HCT116 (cell line): ENCODE results near the gene ANKRD39. TPM values are rescaled to one million over a fixed set of nuclear protein-coding genes. Genes with fewer than 3 reads are reported as not detected.

Experiments used
- ATAC-seq: fragments of 200-7000 bp; cut with Tn5 transposase; 2 replicates; pipeline ENCODE4 v1.9.1; 2020; ENCODE audit warnings: mild to moderate bottlenecking, moderate library complexity
- BruUV-seq: library from RNA; stranded (reverse); fragments of 400-500 nt; replicated peaks from 2 replicates; lab custom pipeline; 2021; lab: Mats Ljungman, UMichigan
- CTCF ChIA-PET: fragments of 300-600 bp; sonication (Branson Sonifier 250); formaldehyde crosslinking; loops from one replicate; lab custom pipeline; 2021; ENCODE audit warnings: antibody characterized with exemption; lab: Charles Lee
- POLR2A ChIA-PET: fragments of 300-600, 350-600 bp; sonication (Branson Sonifier 250); formaldehyde crosslinking; loops from one replicate; lab custom pipeline; 2021; ENCODE audit warnings: antibody characterized with exemption; lab: Charles Lee
- RAD21 ChIA-PET, 2 experiments: fragments of 300-600 bp; sonication (Branson Sonifier 250); formaldehyde crosslinking; loops; one replicate each; lab custom pipeline; 2023; ENCODE audit warnings: low total read pairs in 2 of 2; ENCODE audit not compliant: uncharacterized antibody in 2 of 2, unreplicated experiment in 2 of 2, low non-redundant PET in 1 of 2; lab: Charles Lee
- DNase-seq: peaks from one replicate; pipeline ENCODE4 v3.0.0-alpha.2; 2010; ENCODE audit warnings: low read depth, low spot score
- H2AFZ ChIP-seq: fragments of 200-600 bp; shearing (Covaris generic), sonication (generic); 2 replicates; pipeline ENCODE4 v1.6.1; 2017; ENCODE audit warnings: low read depth, mixed run types, mixed read lengths, antibody characterized with exemption, low read length; ENCODE audit not compliant: poor library complexity, severe bottlenecking
- H3K27ac ChIP-seq: 2 replicates; pipeline ENCODE4 v1.5.1; 2012; ENCODE audit warnings: low read depth, low read length
- H3K27me3 ChIP-seq: fragments of 200-600 bp; sonication (generic); 2 replicates; pipeline ENCODE4 v1.6.1; 2016; ENCODE audit warnings: mixed run types, low read length, mixed read lengths; ENCODE audit not compliant: insufficient read depth
- H3K36me3 ChIP-seq, 2 experiments: fragments of 200-500 bp in 1 of 2; fragments of 200-600 bp in 1 of 2; sonication (Bioruptor generic) in 1 of 2; sonication (generic) in 1 of 2; 2 replicates each; pipeline versions ENCODE4 v1.5.1 to v1.6.1; 2014 to 2016; ENCODE audit warnings: low read length in 2 of 2, inconsistent platforms in 1 of 2, mixed read lengths in 1 of 2, mixed run types in 1 of 2; ENCODE audit not compliant: insufficient read depth in 2 of 2, control insufficient read depth in 1 of 2
- H3K4me1 ChIP-seq, 2 experiments: fragments of 200-600 bp in 1 of 2; sonication (generic) in 1 of 2; 2 replicates each; pipeline versions ENCODE4 v1.5.1 to v1.6.1; 2012 to 2017; ENCODE audit warnings: low read length in 2 of 2, inconsistent platforms in 1 of 2, mild to moderate bottlenecking in 1 of 2, mixed read lengths in 1 of 2, mixed run types in 1 of 2, moderate library complexity in 1 of 2; ENCODE audit not compliant: insufficient read depth in 2 of 2, control insufficient read depth in 1 of 2
- H3K4me2 ChIP-seq: fragments of 200-600 bp; sonication (generic); 2 replicates; pipeline ENCODE4 v1.6.1; 2017; ENCODE audit warnings: mixed run types, low read length, mixed read lengths
- H3K4me3 ChIP-seq, 2 experiments: fragments of 200-600 bp in 1 of 2; sonication (generic) in 1 of 2; replicated peaks in 1 of 2; 2 replicates each; pipeline ENCODE4 v1.5.1; 2011 to 2016; ENCODE audit warnings: low read length in 2 of 2, control low read depth in 1 of 2, low read depth in 1 of 2, mild to moderate bottlenecking in 1 of 2, mixed read lengths in 1 of 2, mixed run types in 1 of 2
- H3K79me2 ChIP-seq: fragments of 200-600 bp; sonication (generic); 2 replicates; pipeline ENCODE4 v1.6.1; 2017; ENCODE audit warnings: mild to moderate bottlenecking, mixed run types, low read length, moderate library complexity, mixed read lengths; ENCODE audit not compliant: insufficient read depth
- H3K9ac ChIP-seq: fragments of 200-600 bp; sonication (generic); 2 replicates; pipeline ENCODE4 v1.6.1; 2016; ENCODE audit warnings: low read length, mixed read lengths
- H3K9me2 ChIP-seq: fragments of 200-600 bp; sonication (generic), shearing (Covaris generic); 2 replicates; pipeline ENCODE4 v1.6.1; 2017; ENCODE audit warnings: mixed run types, mild to moderate bottlenecking, moderate library complexity; ENCODE audit not compliant: insufficient read depth
- H3K9me3 ChIP-seq, 2 experiments: fragments of 200-500 bp in 1 of 2; fragments of 200-600 bp in 1 of 2; sonication (Bioruptor generic) in 1 of 2; sonication (generic) in 1 of 2; 2 replicates each; pipeline ENCODE4 v1.6.1; 2014 to 2017; ENCODE audit warnings: low read length in 2 of 2, mixed read lengths in 2 of 2, inconsistent platforms in 1 of 2, low read depth in 1 of 2, mild to moderate bottlenecking in 1 of 2, mixed run types in 1 of 2, moderate library complexity in 1 of 2; ENCODE audit not compliant: control insufficient read depth in 1 of 2, insufficient read depth in 1 of 2
- H4K20me1 ChIP-seq: fragments of 200-600 bp; sonication (generic), shearing (Covaris generic); 2 replicates; pipeline ENCODE4 v1.6.1; 2017; ENCODE audit warnings: mixed run types, mild to moderate bottlenecking, moderate library complexity; ENCODE audit not compliant: insufficient read depth
- ATF3 ChIP-seq: IDR thresholded peaks from 2 replicates; pipeline ENCODE4 v1.6.1; 2012
- CTCF ChIP-seq, 3 experiments: fragments of 200-600 bp in 1 of 3; sonication (generic) in 1 of 3; IDR thresholded peaks in 2 of 3; conservative IDR thresholded peaks in 1 of 3; 2 replicates each; pipeline ENCODE4 v1.5.1; 2012 to 2017; ENCODE audit warnings: low read depth in 2 of 3, low read length in 2 of 3, antibody characterized with exemption in 1 of 3, borderline replicate concordance in 1 of 3, control low read depth in 1 of 3, mild to moderate bottlenecking in 1 of 3, mixed read lengths in 1 of 3, mixed run types in 1 of 3, moderate library complexity in 1 of 3; ENCODE audit not compliant: insufficient read depth in 1 of 3
- ELF1 ChIP-seq: IDR thresholded peaks from 2 replicates; pipeline ENCODE4 v1.6.1; 2012; ENCODE audit warnings: low read depth, borderline replicate concordance
- EZH2phosphoT487 ChIP-seq: fragments of 200-600 bp; IDR thresholded peaks from 2 replicates; pipeline ENCODE4 v1.6.1; 2018; ENCODE audit warnings: antibody characterized with exemption, borderline replicate concordance
- FOSL1 ChIP-seq: IDR thresholded peaks from 2 replicates; pipeline ENCODE4 v1.6.1; 2012; ENCODE audit warnings: low read depth
- JUND ChIP-seq: IDR thresholded peaks from 2 replicates; pipeline ENCODE4 v1.6.1; 2012
- POLR2AphosphoS5 ChIP-seq: IDR thresholded peaks from 2 replicates; pipeline ENCODE4 v1.6.1; 2011; ENCODE audit warnings: mild to moderate bottlenecking, low read depth, low read length, moderate library complexity
- REST ChIP-seq: IDR thresholded peaks from 2 replicates; pipeline ENCODE4 v1.6.1; 2012; ENCODE audit warnings: low read depth
- SP1 ChIP-seq: IDR thresholded peaks from 2 replicates; pipeline ENCODE4 v1.6.1; 2012; ENCODE audit warnings: low read depth
- TCF7L2 ChIP-seq: IDR thresholded peaks from 2 replicates; pipeline ENCODE4 v1.7.0; 2011; ENCODE audit warnings: borderline replicate concordance, inconsistent platforms; ENCODE audit not compliant: insufficient read depth, insufficient read length; ENCODE audit errors: extremely low read depth
- YY1 ChIP-seq: IDR thresholded peaks from 2 replicates; pipeline ENCODE4 v1.6.1; 2011; ENCODE audit warnings: low read length, low read depth, moderate library complexity, mild to moderate bottlenecking; ENCODE audit not compliant: insufficient replicate concordance; ENCODE audit errors: extremely low read depth
- ZFX ChIP-seq: fragments of 450-650 bp; IDR thresholded peaks from 2 replicates; pipeline ENCODE4 v1.6.1; 2017
- ZNF274 ChIP-seq: fragments of 200-500 bp; sonication (Bioruptor generic); IDR thresholded peaks from 2 replicates; pipeline ENCODE4 v1.6.1; 2014; ENCODE audit warnings: mild to moderate bottlenecking, low read depth, low read length, inconsistent platforms
- intact Hi-C: fragments of 100-400 bp; cut with micrococcal nuclease; formaldehyde crosslinking; loops from 2 replicates; pipeline ENCODE4 v1.10.0; 2022
- total RNA-seq: library from RNA; stranded (reverse); gene quantifications from one replicate; pipeline ENCODE4 v1.2.1, GENCODE V29; 2021; ENCODE audit not compliant: unreplicated experiment
- TF ChIP-seq, protein P1 (sequence below): IDR thresholded peaks from 2 replicates; pipeline ENCODE4 v1.6.1; 2012

Gene ANKRD39
- total RNA-seq, 1 experiment from 2014 or later, result 24.2 TPM

GRCh38 chr2:96828436-96828835 is 29.4 kb downstream of the ANKRD39 start:
- no peak overlapping the region for H3K27ac ChIP-seq
- intact Hi-C loops, result no loop called here
- no peak overlapping the region for H3K4me2 ChIP-seq
- no TSS peak for BruUV-seq
- H3K9ac ChIP-seq, result no peak overlapping the region
- no peak overlapping the region for H3K4me3 ChIP-seq
- H2AFZ ChIP-seq, result no peak overlapping the region
- H3K9me2 ChIP-seq, result no peaks in the 10 kb centered on the region
- TF ChIP-seq SP1, result no peak
- no peak for TF ChIP-seq ZFX
- no peak for TF ChIP-seq EZH2phosphoT487
- no peak for TF ChIP-seq JUND
- TF ChIP-seq POLR2AphosphoS5, result no peak
- TF ChIP-seq ELF1, result no peak
- TF ChIP-seq YY1, result no peak
- no peak for TF ChIP-seq ZNF274
- TF ChIP-seq, protein P1, sequence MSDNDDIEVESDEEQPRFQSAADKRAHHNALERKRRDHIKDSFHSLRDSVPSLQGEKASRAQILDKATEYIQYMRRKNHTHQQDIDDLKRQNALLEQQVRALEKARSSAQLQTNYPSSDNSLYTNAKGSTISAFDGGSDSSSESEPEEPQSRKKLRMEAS, result no peak
- TF ChIP-seq REST, result no peak
- TF ChIP-seq FOSL1, result no peak
- TF ChIP-seq ATF3, result no peak
- TF ChIP-seq TCF7L2, result no peak
- TF ChIP-seq CTCF (IDR thresholded peaks at IDR 0.05 in 2 of 3, conservative IDR thresholded peaks at IDR 0.05 in 1 of 3; ENCODE audit: borderline replicate concordance in 1 of 3, insufficient read depth in 1 of 3, low read depth in 2 of 3, low read length in 2 of 3), result no peak
- ChIA-PET RAD21 (no interaction called here), CTCF (no interaction called here), POLR2A (no interaction called here)
- peaks cover 12% of the 10 kb centered on the region for H3K79me2 ChIP-seq
- no peaks in the 10 kb centered on the region for H4K20me1 ChIP-seq
- H3K4me1 ChIP-seq, result peaks cover 0 to 12% of the 10 kb centered on the region in 2 experiments; a peak in 2 of 4 replicates
- no peaks in the 10 kb centered on the region for H3K27me3 ChIP-seq
- no peak for ATAC-seq
- H3K36me3 ChIP-seq, result peaks cover 31 to 32% of the 10 kb centered on the region in 2 experiments; a peak in 3 of 4 replicates
- H3K9me3 ChIP-seq, result no peaks in the 10 kb centered on the region
- no peak for DNase-seq
